ENCODE data around the gene TNFAIP8L1.

DNA sequence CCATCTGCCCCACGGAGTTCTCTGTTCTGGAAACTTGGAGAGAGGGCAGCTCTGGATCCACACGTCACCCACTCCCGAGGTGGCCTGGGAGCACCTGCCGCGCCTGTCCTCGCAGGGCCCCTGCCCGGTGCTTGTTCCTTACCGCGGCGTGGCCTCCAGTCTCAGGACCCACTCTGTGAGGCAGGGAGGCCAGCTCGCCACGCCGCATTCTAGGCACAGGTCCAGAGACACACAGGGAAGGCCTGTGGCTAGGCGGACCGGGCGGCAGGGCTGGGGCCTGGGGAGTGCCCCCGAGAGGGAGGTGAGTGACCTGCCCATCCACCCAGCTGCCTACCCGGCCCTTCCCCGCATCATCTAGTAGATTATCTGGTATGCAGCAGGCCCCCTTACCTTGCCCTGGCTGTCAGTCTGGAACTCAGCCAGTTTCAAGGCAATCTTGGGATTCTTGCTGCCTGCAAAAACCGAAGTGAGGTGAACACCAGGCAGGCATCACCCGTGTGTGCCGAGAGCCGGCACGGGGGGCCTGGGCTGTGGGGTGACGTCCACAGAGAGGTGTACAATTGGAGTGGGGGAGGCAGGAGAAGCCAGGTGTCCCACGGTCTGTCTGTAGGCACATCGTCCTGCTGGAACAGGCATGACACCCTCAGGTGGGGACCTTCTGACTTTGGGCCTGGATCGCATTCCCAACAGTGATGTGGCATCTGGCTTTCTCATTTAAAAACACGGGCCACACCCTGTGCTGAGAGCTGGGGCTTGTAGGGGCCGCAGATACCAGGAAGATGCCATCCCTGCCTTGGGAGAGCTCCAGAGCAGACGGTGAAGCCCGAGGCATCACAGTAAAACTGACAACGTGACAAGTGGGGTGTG is 60.7 kb downstream of the TNFAIP8L1 start:
- TF ChIP-seq CTCF (IDR thresholded peaks at IDR 0.05; ENCODE audit: poor library complexity) (no peak), EZH2 (IDR thresholded peaks at IDR 0.05; ENCODE audit: borderline replicate concordance) (no peak)

Data from hepatocyte (in vitro differentiated cells).